Liver (tissue), 3 donors: ENCODE data around the gene CCDC138.

ENCODE experiments used
- EGR1 ChIP-seq, 2 donors: IDR thresholded peaks; 2 replicates each; pipeline ENCODE4 v1.6.1; 2016 to 2018; ENCODE audit warnings: antibody characterized with exemption in 2 of 2, low read depth in 2 of 2
- GABPA ChIP-seq, 2 donors: IDR thresholded peaks in 1 of 2; conservative IDR thresholded peaks in 1 of 2; 2 replicates each; pipeline ENCODE4 v1.6.1; 2016; ENCODE audit warnings: antibody characterized with exemption in 2 of 2, mild to moderate bottlenecking in 1 of 2, moderate library complexity in 1 of 2
- NR2F2 ChIP-seq: IDR thresholded peaks from 2 replicates; pipeline ENCODE4 v1.6.1; 2016; ENCODE audit warnings: antibody characterized with exemption
- RAD21 ChIP-seq, 2 donors: IDR thresholded peaks; 2 replicates each; pipeline ENCODE4 v1.6.1; 2016; ENCODE audit warnings: antibody characterized with exemption in 2 of 2, mild to moderate bottlenecking in 2 of 2
- SP1 ChIP-seq: IDR thresholded peaks from 2 replicates; pipeline ENCODE4 v1.6.1; 2018; ENCODE audit warnings: antibody characterized with exemption, mild to moderate bottlenecking
- TAF1 ChIP-seq: conservative IDR thresholded peaks from 2 replicates; pipeline ENCODE4 v1.6.1; 2016; ENCODE audit warnings: antibody characterized with exemption, mild to moderate bottlenecking
- YY1 ChIP-seq: IDR thresholded peaks from 2 replicates; pipeline ENCODE4 v1.6.1; 2016; ENCODE audit warnings: antibody characterized with exemption, mild to moderate bottlenecking
- ZBTB33 ChIP-seq: IDR thresholded peaks from 2 replicates; pipeline ENCODE4 v1.6.1; 2016; ENCODE audit warnings: antibody characterized with exemption
- TF ChIP-seq, protein P1 (sequence below): fragments of 150-350 bp; IDR thresholded peaks from 2 replicates; pipeline ENCODE4 v1.5.1; 2017; ENCODE audit warnings: improper control_type of control experiment, low read depth, low read length; ENCODE audit not compliant: missing input control
- TF ChIP-seq, protein P2 (sequence below): IDR thresholded peaks from 2 replicates; pipeline ENCODE4 v1.6.1; 2016; ENCODE audit warnings: antibody characterized with exemption
- TF ChIP-seq, protein P3 (sequence below): IDR thresholded peaks from 2 replicates; pipeline ENCODE4 v1.6.1; 2016; ENCODE audit warnings: antibody characterized with exemption, mild to moderate bottlenecking
- TF ChIP-seq, protein P4 (sequence below): IDR thresholded peaks from 2 replicates; pipeline ENCODE4 v1.6.1; 2016; ENCODE audit warnings: antibody characterized with exemption
- donor health status: healthy.
- donor health status: healthy.

- TF ChIP-seq, protein P1, sequence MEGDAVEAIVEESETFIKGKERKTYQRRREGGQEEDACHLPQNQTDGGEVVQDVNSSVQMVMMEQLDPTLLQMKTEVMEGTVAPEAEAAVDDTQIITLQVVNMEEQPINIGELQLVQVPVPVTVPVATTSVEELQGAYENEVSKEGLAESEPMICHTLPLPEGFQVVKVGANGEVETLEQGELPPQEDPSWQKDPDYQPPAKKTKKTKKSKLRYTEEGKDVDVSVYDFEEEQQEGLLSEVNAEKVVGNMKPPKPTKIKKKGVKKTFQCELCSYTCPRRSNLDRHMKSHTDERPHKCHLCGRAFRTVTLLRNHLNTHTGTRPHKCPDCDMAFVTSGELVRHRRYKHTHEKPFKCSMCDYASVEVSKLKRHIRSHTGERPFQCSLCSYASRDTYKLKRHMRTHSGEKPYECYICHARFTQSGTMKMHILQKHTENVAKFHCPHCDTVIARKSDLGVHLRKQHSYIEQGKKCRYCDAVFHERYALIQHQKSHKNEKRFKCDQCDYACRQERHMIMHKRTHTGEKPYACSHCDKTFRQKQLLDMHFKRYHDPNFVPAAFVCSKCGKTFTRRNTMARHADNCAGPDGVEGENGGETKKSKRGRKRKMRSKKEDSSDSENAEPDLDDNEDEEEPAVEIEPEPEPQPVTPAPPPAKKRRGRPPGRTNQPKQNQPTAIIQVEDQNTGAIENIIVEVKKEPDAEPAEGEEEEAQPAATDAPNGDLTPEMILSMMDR, result no peak
- TF ChIP-seq SP1 (no peak), TAF1 (no peak), EGR1 (IDR thresholded peaks at IDR 0.05; ENCODE audit: low read depth in 2 of 2) (no peak), GABPA (IDR thresholded peaks at IDR 0.05 in 1 of 2, conservative IDR thresholded peaks at IDR 0.05 in 1 of 2) (no peak), NR2F2 (no peak), ZBTB33 (no peak), YY1 (no peak), RAD21 (IDR thresholded peaks at IDR 0.05) (no peak)
- TF ChIP-seq, protein P2, sequence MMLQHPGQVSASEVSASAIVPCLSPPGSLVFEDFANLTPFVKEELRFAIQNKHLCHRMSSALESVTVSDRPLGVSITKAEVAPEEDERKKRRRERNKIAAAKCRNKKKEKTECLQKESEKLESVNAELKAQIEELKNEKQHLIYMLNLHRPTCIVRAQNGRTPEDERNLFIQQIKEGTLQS, result no peak
- TF ChIP-seq, protein P3, sequence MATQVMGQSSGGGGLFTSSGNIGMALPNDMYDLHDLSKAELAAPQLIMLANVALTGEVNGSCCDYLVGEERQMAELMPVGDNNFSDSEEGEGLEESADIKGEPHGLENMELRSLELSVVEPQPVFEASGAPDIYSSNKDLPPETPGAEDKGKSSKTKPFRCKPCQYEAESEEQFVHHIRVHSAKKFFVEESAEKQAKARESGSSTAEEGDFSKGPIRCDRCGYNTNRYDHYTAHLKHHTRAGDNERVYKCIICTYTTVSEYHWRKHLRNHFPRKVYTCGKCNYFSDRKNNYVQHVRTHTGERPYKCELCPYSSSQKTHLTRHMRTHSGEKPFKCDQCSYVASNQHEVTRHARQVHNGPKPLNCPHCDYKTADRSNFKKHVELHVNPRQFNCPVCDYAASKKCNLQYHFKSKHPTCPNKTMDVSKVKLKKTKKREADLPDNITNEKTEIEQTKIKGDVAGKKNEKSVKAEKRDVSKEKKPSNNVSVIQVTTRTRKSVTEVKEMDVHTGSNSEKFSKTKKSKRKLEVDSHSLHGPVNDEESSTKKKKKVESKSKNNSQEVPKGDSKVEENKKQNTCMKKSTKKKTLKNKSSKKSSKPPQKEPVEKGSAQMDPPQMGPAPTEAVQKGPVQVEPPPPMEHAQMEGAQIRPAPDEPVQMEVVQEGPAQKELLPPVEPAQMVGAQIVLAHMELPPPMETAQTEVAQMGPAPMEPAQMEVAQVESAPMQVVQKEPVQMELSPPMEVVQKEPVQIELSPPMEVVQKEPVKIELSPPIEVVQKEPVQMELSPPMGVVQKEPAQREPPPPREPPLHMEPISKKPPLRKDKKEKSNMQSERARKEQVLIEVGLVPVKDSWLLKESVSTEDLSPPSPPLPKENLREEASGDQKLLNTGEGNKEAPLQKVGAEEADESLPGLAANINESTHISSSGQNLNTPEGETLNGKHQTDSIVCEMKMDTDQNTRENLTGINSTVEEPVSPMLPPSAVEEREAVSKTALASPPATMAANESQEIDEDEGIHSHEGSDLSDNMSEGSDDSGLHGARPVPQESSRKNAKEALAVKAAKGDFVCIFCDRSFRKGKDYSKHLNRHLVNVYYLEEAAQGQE, result no peak
- TF ChIP-seq, protein P4, sequence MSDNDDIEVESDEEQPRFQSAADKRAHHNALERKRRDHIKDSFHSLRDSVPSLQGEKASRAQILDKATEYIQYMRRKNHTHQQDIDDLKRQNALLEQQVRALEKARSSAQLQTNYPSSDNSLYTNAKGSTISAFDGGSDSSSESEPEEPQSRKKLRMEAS, result no peak
Observed at GRCh38 chr2:108894766-108895165, 108.2 kb downstream of the CCDC138 start.
